Activated naive CD4-positive, alpha-beta T cell treated with Interleukin-2 at 50 U/mL for 16 hours (primary cell): ENCODE measurements around the gene SLC25A18.

Experiments used
- DNase-seq: peaks from one replicate; pipeline ENCODE4 v3.0.0-alpha.2; 2020

The SLC25A18 gene

GRCh38 chr22:17570851-17571631, 7.7 kb downstream of the SLC25A18 start:
- DNase-seq: no peak

DNA sequence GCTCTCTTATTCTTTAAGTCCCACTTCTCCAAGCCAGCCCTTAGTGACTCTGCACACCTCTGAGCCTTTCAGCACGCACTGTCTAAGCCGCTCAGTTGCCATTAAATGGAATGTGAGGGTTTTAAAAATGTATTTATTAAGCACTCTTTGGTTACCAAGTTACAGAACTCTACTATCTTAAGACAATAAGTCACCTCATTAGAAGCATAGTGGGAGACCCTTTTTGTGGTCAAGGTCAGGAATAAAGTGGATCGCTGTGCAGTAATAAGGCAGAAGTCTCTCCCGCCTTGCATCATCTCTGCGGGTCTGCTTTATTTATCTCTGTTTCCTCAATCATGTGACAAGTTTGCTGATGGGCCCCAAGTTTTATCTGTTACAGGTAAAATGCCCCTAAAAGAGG, 11.9 kb downstream of the SLC25A18 start:
- no peak for DNase-seq

DNA sequence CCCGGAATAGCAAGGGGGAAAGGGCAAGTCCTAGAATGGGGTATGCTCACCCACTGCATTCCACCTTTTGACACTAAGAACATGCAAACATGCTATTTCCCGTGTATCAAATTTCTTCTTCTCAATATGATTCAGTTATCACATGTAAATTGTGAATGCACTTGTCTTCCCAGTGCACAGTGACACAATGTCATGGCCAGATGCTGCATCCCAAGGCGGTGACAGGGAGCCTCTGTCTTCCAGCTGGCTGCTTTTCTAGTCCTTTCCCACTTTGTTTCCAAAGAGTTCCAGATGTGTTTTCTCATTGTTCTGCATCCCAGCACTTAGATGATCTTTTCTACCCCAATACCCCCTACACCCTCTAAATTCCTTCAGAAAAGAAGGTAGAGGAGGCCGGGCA, 12.4 kb downstream of the SLC25A18 start:
- DNase-seq: no peak

DNA sequence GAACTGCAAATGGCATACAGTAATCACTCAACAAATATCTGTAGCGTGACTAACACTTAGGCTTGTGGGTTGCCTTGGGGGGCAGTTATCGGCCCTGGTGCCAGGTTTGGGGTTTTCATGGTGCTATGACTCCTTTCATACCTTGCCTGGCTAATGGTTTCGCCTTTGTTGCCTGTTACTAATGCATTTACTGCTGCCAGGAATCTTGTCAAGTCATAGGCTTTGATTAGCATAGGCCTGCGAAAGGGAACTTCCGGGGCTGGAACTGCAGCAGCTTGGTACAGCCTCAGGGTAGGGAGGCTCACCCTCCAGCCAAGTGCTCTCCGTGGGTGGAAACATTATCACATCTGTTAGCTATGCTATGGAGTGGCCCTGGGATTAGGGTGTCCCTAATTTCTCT, 13.2 kb downstream of the SLC25A18 start:
- no peak for DNase-seq

GRCh38 chr22:17578136-17578754, 14.9 kb downstream of the SLC25A18 start:
- no peak for DNase-seq

GRCh38 chr22:17579535-17579981, 16.3 kb downstream of the SLC25A18 start:
- DNase-seq: no peak

GRCh38 chr22:17580441-17581031, 17.2 kb downstream of the SLC25A18 start:
- no peak for DNase-seq

DNA sequence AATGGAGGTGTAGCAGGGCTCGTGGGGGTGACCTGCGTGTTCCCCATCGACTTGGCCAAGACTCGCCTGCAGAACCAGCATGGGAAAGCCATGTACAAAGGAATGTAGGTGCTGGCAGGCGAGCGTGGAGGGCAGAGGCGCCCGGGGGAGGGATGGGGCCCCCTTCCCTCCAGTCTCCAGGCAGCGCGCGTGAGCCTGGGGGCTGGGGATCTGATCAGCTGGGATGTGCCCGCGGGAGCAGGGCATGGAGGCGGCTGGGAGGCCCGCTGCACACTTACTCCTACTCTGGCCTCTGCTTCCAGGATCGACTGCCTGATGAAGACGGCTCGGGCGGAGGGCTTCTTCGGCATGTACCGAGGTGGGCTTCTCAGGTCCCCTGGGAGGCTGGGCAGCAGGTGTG, 17.8 kb downstream of the SLC25A18 start:
- DNase-seq: no peak

- no peak for DNase-seq
Observed at GRCh38 chr22:17581631-17582030, 18.3 kb downstream of the SLC25A18 start.

GRCh38 chr22:17583151-17583550, 19.9 kb downstream of the SLC25A18 start:
- DNase-seq: no peak

DNA sequence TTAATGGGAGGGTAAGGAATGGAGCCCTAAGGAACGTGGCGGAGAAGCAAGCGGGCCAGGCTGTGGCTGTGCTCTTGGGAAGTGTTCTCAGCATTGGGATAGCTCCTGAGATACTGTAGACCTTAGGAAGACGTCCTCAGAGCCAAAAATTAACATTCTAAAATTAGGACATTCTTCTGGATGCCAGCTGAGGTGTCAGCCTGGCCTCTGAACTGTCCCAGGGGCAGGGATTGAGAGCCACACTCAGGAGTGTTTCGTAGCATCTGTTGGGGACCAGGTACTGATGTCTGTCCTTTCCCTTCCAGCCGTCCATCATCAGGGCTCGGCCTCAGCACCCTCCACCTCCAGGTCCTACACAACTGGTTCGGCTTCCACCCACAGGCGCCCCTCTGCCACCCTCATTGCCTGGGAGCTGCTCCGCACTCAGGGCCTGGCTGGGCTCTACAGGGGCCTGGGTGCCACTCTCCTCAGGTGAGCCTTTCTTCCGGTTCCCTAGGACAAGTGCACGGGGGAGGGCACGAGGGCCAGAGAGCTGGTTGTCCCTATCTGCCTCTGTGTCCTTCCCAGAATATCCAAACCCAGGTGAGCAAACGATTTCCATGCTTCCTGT, 23.6 kb downstream of the SLC25A18 start:
- no peak for DNase-seq

- no peak for DNase-seq
Observed at GRCh38 chr22:17587629-17588028, 24.3 kb downstream of the SLC25A18 start.

DNA sequence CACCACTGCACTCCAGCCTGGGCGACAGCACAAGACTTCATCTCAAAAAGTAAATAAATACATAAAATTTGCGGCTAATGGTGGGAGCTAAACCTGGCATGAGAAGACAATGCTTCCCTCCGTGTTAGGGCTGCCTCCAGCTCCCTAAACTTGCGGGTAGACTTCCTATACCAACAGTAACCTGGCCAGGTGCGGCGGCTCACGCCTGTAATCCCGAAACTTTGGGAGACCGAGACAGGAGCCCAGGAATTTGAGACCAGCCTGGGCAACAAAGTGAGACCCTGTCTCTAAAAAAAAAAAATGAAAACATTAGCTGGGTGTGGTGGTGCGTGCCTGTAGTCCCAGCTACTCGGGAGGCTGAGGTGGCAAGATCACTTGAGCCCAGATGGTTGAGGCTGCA, 25.3 kb downstream of the SLC25A18 start:
- DNase-seq: no peak

DNA sequence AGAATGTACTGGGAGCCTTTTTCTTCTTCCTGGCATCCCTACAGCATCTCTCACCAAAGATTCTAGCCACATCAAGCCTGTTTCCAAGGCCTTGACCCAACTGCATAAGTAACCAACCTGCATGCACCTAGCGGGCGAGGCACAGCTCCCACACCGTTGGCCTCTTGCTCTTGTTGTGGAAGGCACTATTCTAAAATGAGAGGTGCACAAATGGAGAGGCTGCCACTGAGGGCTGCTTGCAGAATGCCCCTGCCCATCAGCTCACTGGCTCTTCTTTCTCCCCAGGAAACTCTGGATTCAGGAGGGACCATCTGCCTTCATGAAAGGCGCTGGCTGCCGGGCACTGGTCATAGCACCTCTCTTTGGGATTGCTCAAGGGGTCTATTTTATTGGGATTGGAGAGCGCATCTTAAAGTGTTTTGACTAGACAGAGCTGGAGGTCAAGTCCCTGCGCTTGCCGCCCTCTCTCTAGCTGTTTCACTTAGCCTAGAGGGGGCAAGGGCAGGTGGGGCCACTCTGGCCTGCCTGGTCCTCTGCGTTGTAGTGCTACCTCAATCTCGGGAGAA, 26.6 kb downstream of the SLC25A18 start:
- no peak for DNase-seq

DNA sequence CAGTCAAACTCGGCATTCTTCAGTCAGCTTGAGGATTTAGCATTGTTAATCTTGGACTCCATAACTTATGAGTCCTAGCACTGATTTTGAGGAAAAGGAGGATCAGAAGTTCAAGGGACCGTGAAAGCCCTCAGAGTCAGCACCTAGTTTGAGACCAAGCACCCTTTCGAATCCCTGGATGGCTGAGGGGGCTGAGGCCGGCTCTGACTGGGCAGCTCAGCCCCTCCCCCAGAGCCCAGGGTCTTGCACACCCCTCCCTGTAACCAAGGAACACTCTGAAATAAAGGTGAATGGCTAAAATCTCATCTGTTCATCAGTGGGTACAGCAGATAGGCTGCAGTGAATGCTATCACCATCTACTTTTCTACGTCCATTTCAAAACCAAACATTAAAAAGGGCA, 27.3 kb downstream of the SLC25A18 start:
- DNase-seq: no peak

- DNase-seq: no peak
Observed at GRCh38 chr22:17592201-17592600, 28.9 kb downstream of the SLC25A18 start.

- DNase-seq: no peak
Observed at GRCh38 chr22:17596226-17596625, 32.9 kb downstream of the SLC25A18 start.

DNA sequence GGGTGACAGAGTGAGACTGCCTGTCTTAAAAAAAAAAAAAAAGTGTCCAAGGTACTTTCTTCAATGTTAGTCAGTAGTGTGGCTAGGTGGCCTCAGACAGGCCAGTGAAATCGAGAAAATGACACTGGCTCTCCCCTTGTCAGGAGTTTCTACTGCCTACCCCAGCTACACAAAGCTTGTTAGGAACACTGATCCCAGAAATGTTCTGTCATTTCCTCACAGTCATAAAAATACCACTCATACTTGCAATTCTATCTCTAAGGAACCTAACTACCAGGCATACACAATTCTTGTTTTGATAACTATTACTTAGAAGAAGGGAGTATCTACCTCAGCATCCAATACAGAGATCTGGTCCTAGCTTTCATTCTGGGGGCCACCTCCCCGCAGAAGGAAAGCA, 33.9 kb downstream of the SLC25A18 start:
- no peak for DNase-seq

DNA sequence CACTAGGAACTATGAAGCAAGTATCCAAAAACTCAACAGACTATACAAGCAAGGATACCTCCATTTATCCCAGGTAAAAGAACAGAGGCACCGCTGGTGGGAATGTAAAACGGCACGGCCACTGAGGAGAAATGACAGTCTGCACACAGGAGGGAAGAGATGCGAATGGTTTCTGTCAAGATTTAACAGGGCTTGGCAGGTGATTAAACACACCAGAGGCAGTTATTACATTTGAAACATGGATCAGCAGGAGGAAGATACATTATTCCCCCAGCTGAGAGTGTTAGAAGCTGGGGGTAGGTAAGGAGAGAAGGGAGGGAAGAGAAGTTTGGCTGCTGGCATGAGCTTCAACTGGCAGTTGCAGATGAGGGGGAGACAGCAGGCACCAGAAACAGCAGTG, 35.0 kb downstream of the SLC25A18 start:
- no peak for DNase-seq

DNA sequence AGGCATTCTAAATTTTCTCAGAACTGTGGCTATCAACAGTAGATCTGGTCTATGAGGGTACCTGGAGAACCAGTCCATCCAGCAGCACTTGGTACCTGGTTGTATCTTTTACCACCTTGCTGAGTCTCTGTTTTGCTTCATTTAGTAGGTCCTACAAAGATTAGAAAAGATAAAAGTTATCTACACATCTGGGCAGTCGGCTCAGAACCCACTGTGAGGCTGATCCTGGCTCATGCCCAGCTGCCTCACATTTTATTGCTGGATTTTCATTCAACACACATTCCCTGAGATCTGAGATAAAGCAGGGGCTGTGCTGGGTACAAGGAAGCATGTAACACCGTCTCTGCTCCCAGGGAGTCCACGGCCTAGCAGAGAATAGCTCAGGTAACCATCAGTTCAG, 37.7 kb downstream of the SLC25A18 start:
- no peak for DNase-seq

DNA sequence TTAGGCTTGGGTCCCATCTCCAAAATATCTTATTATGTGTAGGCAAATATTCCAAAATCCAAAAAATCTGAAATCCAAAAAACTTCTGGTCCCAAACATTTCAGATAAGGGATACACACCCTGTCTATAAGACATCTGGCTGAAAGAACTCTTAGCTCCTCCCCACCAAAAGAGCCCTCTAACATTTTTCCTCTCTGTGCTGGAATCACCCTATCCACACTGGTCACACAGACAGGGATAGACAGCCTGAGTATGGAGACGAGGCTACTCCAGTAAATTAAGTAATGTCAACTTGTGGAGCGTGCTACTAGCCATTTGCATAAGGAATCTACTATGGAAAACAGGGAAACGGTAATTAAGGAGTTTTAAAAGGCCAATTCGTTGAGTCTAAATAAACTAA, 40.4 kb downstream of the SLC25A18 start:
- DNase-seq: no peak

GRCh38 chr22:17606496-17606895, 43.2 kb downstream of the SLC25A18 start:
- no peak for DNase-seq

- DNase-seq: no peak
Observed at GRCh38 chr22:17607891-17608521, 44.7 kb downstream of the SLC25A18 start.
